ENCODE measurements around the gene TRRAP.

DNA sequence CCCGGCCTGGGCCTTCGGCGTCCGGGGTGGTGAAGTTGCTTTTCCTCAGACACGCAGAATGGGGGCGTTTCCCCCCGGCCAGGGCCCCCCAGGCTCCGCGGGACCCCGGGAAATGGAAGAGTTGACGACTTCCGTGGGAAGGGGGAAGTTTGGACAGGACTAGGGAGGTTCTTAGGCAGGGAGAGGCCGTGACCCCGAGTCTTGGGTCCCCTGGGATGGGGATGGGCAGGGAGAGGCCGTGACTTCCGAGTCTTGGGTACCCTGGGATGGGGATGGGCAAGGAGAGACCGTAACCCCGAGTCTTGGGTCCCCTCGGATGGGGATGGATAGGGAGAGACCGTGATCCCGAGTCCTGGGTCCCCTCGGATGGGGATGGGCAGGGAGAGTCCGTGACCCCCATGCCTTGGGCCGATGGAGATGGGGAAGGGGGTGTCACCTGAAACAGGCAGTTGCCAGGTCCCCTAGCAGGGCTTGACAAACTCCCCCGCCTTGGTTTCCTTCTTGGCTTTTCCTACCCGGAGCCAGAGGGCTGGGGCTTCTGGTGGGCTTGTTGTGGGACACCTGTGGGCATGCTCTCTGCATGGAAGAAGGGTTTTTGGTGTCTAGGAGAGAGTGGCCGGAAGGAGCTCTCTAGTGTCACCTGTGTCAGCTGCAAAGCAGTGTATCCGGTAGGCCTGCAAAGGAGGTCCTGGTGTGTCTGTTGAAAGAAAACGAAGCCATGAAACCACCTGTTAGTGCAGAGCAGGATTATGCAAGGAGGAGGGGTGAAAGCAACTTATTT lies 1.1 kb downstream of the TRRAP start:
- TF ChIP-seq, protein P1, sequence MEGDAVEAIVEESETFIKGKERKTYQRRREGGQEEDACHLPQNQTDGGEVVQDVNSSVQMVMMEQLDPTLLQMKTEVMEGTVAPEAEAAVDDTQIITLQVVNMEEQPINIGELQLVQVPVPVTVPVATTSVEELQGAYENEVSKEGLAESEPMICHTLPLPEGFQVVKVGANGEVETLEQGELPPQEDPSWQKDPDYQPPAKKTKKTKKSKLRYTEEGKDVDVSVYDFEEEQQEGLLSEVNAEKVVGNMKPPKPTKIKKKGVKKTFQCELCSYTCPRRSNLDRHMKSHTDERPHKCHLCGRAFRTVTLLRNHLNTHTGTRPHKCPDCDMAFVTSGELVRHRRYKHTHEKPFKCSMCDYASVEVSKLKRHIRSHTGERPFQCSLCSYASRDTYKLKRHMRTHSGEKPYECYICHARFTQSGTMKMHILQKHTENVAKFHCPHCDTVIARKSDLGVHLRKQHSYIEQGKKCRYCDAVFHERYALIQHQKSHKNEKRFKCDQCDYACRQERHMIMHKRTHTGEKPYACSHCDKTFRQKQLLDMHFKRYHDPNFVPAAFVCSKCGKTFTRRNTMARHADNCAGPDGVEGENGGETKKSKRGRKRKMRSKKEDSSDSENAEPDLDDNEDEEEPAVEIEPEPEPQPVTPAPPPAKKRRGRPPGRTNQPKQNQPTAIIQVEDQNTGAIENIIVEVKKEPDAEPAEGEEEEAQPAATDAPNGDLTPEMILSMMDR (IDR thresholded peaks at IDR 0.05), result no peak
- TF ChIP-seq POLR2A (IDR thresholded peaks at IDR 0.05), result no peak
